OCI-LY1 (cell line): ENCODE measurements around the gene CNNM3.
A peak's percentile ranks its signal among the peaks of the same experiment; 100 is the strongest.

Experiments used
- H2AFZ ChIP-seq: fragments of 200-600 bp; sonication (generic), shearing (Covaris generic); 2 replicates; pipeline ENCODE4 v1.6.0; 2014; ENCODE audit warnings: antibody characterized with exemption, mild to moderate bottlenecking, low read length
- H3F3A ChIP-seq: fragments of 200-600 bp; sonication (generic), shearing (Covaris generic); 2 replicates; pipeline ENCODE4 v1.6.0; 2014; ENCODE audit warnings: mild to moderate bottlenecking, antibody characterized with exemption, low read length, moderate library complexity; ENCODE audit not compliant: insufficient read depth
- H3K27ac ChIP-seq: fragments of 200-600 bp; sonication (generic); 2 replicates; pipeline ENCODE4 v1.5.1; 2014; ENCODE audit warnings: low read length, mixed run types, mild to moderate bottlenecking, low read depth; ENCODE audit not compliant: poor library complexity, severe bottlenecking
- H3K27me3 ChIP-seq: fragments of 200-600 bp; sonication (generic); 2 replicates; pipeline ENCODE4 v1.6.0; 2014; ENCODE audit warnings: antibody characterized with exemption, mild to moderate bottlenecking, low read length, moderate library complexity; ENCODE audit not compliant: insufficient read depth
- H3K36me3 ChIP-seq: fragments of 200-600 bp; sonication (generic); 2 replicates; pipeline ENCODE4 v1.6.1; 2014; ENCODE audit warnings: mild to moderate bottlenecking, antibody characterized with exemption, low read length, moderate library complexity, mixed read lengths; ENCODE audit not compliant: insufficient read depth
- H3K4me1 ChIP-seq: fragments of 200-600 bp; sonication (generic); 2 replicates; pipeline ENCODE4 v1.5.1; 2014; ENCODE audit warnings: mild to moderate bottlenecking, low read length, moderate library complexity; ENCODE audit not compliant: insufficient read depth, severe bottlenecking
- H3K4me2 ChIP-seq: fragments of 200-600 bp; sonication (generic), shearing (Covaris generic); 2 replicates; pipeline ENCODE4 v1.6.1; 2014; ENCODE audit warnings: low read length
- H3K4me3 ChIP-seq: fragments of 200-600 bp; sonication (generic); 2 replicates; pipeline ENCODE4 v1.5.1; 2014; ENCODE audit warnings: low read length, low read depth, mild to moderate bottlenecking, mixed read lengths; ENCODE audit not compliant: poor library complexity, severe bottlenecking
- H3K79me2 ChIP-seq: fragments of 200-600 bp; shearing (Covaris generic); 2 replicates; pipeline ENCODE4 v1.6.1; 2016; ENCODE audit warnings: mixed run types, low read length, mixed read lengths; ENCODE audit not compliant: insufficient read depth
- H3K9ac ChIP-seq: fragments of 200-600 bp; sonication (generic), shearing (Covaris generic); 2 replicates; pipeline ENCODE4 v1.6.1; 2014; ENCODE audit warnings: mild to moderate bottlenecking, low read length, mixed read lengths
- H3K9me2 ChIP-seq: fragments of 200-600 bp; sonication (generic), shearing (Covaris generic); 2 replicates; pipeline ENCODE4 v1.6.1; 2014; ENCODE audit warnings: low read depth, mild to moderate bottlenecking, low read length, mixed read lengths
- H3K9me3 ChIP-seq: fragments of 200-600 bp; shearing (Covaris generic); 2 replicates; pipeline ENCODE4 v1.6.1; 2014; ENCODE audit warnings: low read length, mixed read lengths
- H4K20me1 ChIP-seq: fragments of 200-600 bp; sonication (generic), shearing (Covaris generic); 2 replicates; pipeline ENCODE4 v1.6.0; 2016; ENCODE audit warnings: mild to moderate bottlenecking, low read length; ENCODE audit not compliant: insufficient read depth
- CTCF ChIP-seq: fragments of 200-600 bp; sonication (generic), shearing (Covaris generic); IDR thresholded peaks from 2 replicates; pipeline ENCODE4 v1.5.1; 2017; ENCODE audit warnings: mild to moderate bottlenecking, antibody characterized with exemption, low read length, moderate library complexity, mixed read lengths
- EZH2 ChIP-seq: fragments of 200-600 bp; sonication (generic), shearing (Covaris generic); IDR thresholded peaks from 2 replicates; pipeline ENCODE4 v1.8.0; 2017; ENCODE audit warnings: borderline replicate concordance, mixed run types, mild to moderate bottlenecking, antibody characterized with exemption, low read length, moderate library complexity, mixed read lengths

CNNM3 gene

GRCh38 chr2:96839293-96839874, 23.3 kb downstream of the CNNM3 start:
- TF ChIP-seq EZH2 (no peak), CTCF (no peak)
- Histone ChIP-seq H3K79me2 (no peaks in the 10 kb centered on the region), H4K20me1 (no peaks in the 10 kb centered on the region), H3K36me3 (peaks cover 21% of the 10 kb centered on the region), H3K9me3 (no peaks in the 10 kb centered on the region), H3K4me2 (peak overlapping the region; percentile 63), H3K4me1 (peaks cover 15% of the 10 kb centered on the region), H3F3A (no peaks in the 10 kb centered on the region), H3K4me3 (peak overlapping the region; percentile 42), H2AFZ (no peak overlapping the region), H3K27ac (no peak overlapping the region), H3K9ac (peak overlapping the region; percentile 29; the same call in 1 of the 2 replicates), H3K27me3 (no peaks in the 10 kb centered on the region), H3K9me2 (no peaks in the 10 kb centered on the region)

GRCh38 chr2:96839875-96840850, 24.1 kb downstream of the CNNM3 start:
- Histone ChIP-seq H3K4me3 (peak overlapping the region; percentile 42), H3K9ac (peak overlapping the region; percentile 29; the same call in 1 of the 2 replicates), H2AFZ (no peak overlapping the region), H3K9me3 (no peaks in the 10 kb centered on the region), H3F3A (no peaks in the 10 kb centered on the region), H3K79me2 (no peaks in the 10 kb centered on the region), H3K4me1 (peaks cover 15% of the 10 kb centered on the region), H3K27me3 (no peaks in the 10 kb centered on the region), H3K4me2 (peak overlapping the region; percentile 63), H3K36me3 (peaks cover 14% of the 10 kb centered on the region), H3K9me2 (no peaks in the 10 kb centered on the region), H3K27ac (no peak overlapping the region), H4K20me1 (no peaks in the 10 kb centered on the region)
- TF ChIP-seq EZH2, result no peak
- no peak for TF ChIP-seq CTCF

GRCh38 chr2:96841701-96842495, 25.8 kb downstream of the CNNM3 start:
- Histone ChIP-seq H3K4me3 (no peak overlapping the region), H3K4me1 (peaks cover 15% of the 10 kb centered on the region), H4K20me1 (no peaks in the 10 kb centered on the region), H3K4me2 (no peak overlapping the region), H3K9me2 (no peaks in the 10 kb centered on the region), H3K9me3 (no peaks in the 10 kb centered on the region), H3K27ac (no peak overlapping the region), H2AFZ (no peak overlapping the region), H3K27me3 (no peaks in the 10 kb centered on the region), H3K36me3 (peaks cover 12% of the 10 kb centered on the region; the same call in 1 of the 2 replicates), H3K79me2 (no peaks in the 10 kb centered on the region), H3F3A (no peaks in the 10 kb centered on the region), H3K9ac (no peak overlapping the region)
- TF ChIP-seq CTCF (no peak), EZH2 (no peak)
